Cardiac fibroblast (primary cell): ENCODE results near the gene MSRB2.

Experiments used
- DNase-seq, 2 donors: peaks; one replicate each; pipeline versions ENCODE4 v3.0.0 to v3.0.0-alpha.2; 2010; ENCODE audit warnings: low read depth in 2 of 2
- H3K4me3 ChIP-seq, 2 donors: replicated peaks in 1 of 2; 1 replicate in 1 of 2; 2 replicates in 1 of 2; pipeline ENCODE4 v1.5.1; 2011; ENCODE audit warnings: low read depth in 2 of 2, low read length in 2 of 2, mild to moderate bottlenecking in 2 of 2, moderate library complexity in 1 of 2
- TF ChIP-seq, protein P1 (sequence below): IDR thresholded peaks from one replicate; pipeline ENCODE4 v1.5.1; 2011; ENCODE audit warnings: low read depth, mild to moderate bottlenecking, low read length, inconsistent platforms

MSRB2 gene

DNA sequence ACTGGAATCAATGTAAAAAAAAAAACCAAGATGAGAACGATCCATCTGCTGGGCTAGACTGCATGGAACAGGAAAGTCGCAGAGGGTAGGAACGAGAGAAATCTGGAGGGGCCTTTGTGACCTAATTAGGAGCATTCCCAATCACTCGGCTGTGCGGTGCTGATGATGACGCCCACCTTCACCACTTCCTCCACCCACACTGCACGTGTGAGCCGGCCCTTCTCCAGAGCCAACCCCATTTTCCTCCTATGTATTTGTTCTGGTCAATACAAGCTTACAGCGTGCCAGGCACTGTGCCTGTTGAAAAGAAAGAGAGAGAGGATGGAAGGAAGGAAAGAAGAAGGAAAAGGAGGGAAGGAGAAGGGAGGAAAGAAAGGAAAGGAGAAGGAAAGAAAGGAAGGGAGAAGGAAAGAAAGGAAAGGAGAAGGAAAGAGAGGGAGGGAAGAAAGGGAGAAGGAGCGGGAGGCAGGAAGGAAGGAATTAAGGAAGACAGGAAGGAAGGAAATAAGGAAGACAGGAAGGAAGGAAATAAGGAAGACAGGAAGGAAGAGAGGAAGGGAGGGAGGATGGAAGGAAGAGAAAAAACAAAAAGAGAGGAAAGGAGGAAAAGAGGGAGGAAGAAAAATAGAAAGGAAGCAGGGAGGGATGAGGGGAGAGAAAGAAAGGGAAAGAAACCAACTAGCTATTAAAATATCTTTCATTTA is 61.2 kb downstream of the MSRB2 start:
- H3K4me3 ChIP-seq, result no peak overlapping the region
- DNase-seq, result no peak
- TF ChIP-seq, protein P1, sequence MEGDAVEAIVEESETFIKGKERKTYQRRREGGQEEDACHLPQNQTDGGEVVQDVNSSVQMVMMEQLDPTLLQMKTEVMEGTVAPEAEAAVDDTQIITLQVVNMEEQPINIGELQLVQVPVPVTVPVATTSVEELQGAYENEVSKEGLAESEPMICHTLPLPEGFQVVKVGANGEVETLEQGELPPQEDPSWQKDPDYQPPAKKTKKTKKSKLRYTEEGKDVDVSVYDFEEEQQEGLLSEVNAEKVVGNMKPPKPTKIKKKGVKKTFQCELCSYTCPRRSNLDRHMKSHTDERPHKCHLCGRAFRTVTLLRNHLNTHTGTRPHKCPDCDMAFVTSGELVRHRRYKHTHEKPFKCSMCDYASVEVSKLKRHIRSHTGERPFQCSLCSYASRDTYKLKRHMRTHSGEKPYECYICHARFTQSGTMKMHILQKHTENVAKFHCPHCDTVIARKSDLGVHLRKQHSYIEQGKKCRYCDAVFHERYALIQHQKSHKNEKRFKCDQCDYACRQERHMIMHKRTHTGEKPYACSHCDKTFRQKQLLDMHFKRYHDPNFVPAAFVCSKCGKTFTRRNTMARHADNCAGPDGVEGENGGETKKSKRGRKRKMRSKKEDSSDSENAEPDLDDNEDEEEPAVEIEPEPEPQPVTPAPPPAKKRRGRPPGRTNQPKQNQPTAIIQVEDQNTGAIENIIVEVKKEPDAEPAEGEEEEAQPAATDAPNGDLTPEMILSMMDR, result no peak

DNA sequence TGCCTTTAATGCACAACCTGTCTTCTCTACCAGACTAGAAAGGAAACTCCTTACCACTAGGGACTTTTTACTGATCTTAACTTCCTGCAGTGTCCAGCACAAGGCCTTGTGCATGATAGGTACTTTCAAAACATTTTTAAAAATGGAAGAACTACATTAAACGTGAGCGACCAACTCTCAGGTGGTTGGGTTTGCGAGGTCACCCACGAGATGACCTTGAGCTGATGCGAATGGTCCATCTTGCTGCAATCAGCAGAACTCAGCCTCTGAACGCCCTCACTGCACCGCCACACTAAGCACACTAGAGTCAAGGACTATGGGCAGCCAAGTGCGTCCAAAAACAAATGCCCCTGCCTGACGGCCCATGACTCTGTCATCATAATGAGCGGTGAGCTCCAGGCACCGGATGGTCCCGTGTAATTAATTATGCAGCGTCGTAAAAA is 61.9 kb downstream of the MSRB2 start:
- no peak for DNase-seq
- TF ChIP-seq, protein P1, result no peak
- no peak overlapping the region for H3K4me3 ChIP-seq

DNA sequence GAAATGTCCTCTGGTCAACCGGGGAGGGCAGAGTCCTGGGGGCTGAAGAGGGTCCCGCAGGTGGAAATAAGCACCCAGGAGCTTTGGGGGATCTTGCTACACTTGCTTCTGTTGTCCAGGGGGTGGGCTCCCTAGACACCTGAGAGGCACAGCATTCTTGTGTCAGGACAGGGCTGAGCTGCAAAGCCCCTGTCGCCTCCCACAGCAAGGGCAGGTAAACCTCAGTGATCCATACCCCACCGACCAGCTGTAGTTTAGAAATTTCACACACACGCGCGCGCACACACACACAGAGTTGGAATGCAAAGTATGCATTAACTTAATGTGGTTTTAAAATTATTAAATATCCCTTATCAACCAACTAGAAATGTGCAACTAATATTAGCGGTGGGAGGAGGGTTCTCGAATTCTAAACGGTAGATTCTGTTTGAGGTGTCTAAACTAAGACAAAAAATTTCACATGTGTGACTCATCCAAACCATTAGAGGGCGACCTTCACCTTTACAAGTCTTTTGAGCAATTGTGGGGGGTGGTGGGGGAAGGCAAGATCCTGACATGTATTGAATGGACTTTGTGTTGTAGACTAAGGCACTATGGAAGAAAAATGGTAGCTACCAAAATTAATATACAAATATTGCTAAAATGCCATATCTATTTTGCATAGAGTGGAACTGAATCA is 62.5 kb downstream of the MSRB2 start:
- peak; percentile 52 to 57 for DNase-seq
- TF ChIP-seq, protein P1, result peak; percentile 29
- no peak overlapping the region for H3K4me3 ChIP-seq

DNA sequence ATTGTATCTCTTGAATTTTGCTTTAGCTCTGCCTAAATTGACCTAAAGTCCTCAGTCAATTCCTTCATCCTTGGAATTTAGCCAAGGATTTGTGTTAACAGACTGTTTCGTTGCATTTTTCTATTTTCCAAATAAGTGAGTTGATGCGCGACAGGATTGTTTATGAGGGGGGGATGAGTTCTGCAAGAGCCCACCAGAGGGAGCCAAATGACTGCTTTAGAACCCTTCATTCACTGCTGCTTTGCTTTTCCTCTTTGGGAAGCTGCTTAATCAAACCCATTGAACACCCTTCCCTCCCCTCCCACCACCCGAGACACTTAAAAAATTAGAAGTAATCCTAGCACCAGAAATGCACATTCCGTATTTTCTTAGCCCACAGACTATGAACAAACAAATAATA is 63.0 kb downstream of the MSRB2 start:
- TF ChIP-seq, protein P1, result peak; percentile 89
- peak; percentile 68 to 75 for DNase-seq
- H3K4me3 ChIP-seq, result no peak overlapping the region

DNA sequence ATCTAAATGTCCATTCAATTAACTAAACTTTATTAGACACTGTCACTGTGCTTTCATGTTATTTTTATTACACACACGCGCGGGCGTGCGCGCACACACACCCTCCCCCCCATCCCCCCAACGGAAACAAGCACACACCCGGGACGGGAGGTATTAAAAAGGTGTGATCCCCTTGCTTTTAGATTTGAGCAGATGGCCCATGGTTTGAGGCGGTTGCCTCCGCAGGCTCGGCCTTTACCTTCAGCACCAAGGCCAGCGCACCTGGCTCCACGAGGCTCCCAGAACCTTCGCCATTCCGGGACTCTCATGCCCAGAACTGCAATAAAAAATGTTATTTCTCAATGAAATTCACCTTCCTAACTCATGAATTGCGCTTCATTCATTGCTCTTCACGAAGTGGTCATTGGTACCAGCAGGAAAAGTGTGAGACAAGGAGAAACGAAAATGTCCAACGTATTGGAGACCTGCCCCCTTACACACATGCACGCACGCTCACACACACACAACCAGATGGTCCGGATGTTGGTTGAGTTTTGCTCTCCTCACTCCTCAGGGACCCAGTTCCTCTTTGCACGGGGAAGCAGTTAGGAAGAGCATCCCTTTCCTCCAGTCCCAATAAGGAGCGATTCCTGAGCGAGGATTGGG is 76.0 kb downstream of the MSRB2 start:
- no peak overlapping the region for H3K4me3 ChIP-seq
- TF ChIP-seq, protein P1, result no peak
- DNase-seq, result peak; percentile 47 to 52
